HepG2 (cell line): ENCODE data around the gene PROX1. TPM values are rescaled to one million over a fixed set of nuclear protein-coding genes. Genes with fewer than 3 reads are reported as not detected.

ENCODE experiments used
- GATAD2A ChIP-seq: IDR thresholded peaks from 2 replicates; pipeline ENCODE4 v1.6.1; 2016
- HNRNPUL1 ChIP-seq: fragments of 200-400 bp; formaldehyde crosslinking; IDR thresholded peaks from 2 replicates; pipeline ENCODE4 v1.6.1; 2017; ENCODE audit warnings: low read depth, mild to moderate bottlenecking, low read length, moderate library complexity
- MAF1 ChIP-seq: sonication (generic); formaldehyde crosslinking; IDR thresholded peaks from 2 replicates; pipeline ENCODE4 v1.5.0; 2020; ENCODE audit warnings: missing genetic modification reagents, borderline replicate concordance
- MBD4 ChIP-seq: IDR thresholded peaks from 2 replicates; pipeline ENCODE4 v1.6.1; 2012; ENCODE audit warnings: low read length, inconsistent platforms, borderline replicate concordance
- MED1 ChIP-seq: sonication (generic); formaldehyde crosslinking; IDR thresholded peaks from 2 replicates; pipeline ENCODE4 v1.4.0; 2020; ENCODE audit warnings: missing genetic modification reagents
- RXRB ChIP-seq: IDR thresholded peaks from 2 replicates; pipeline ENCODE4 v1.6.1; 2016; ENCODE audit warnings: borderline replicate concordance, missing genetic modification reagents, missing compliant biosample characterization
- SCMH1 ChIP-seq: sonication (generic); formaldehyde crosslinking; IDR thresholded peaks from 2 replicates; pipeline ENCODE4 v1.9.0; 2021; ENCODE audit warnings: missing genetic modification reagents, mild to moderate bottlenecking, borderline replicate concordance
- SP1 ChIP-seq, 2 experiments: fragments of 450-650 bp in 1 of 2; sonication (generic) in 1 of 2; formaldehyde crosslinking in 1 of 2; IDR thresholded peaks; 2 replicates each; pipeline versions ENCODE4 v1.4.0 to v1.6.1; 2016 to 2020; ENCODE audit warnings: missing genetic modification reagents in 1 of 2
- SRSF9 ChIP-seq: fragments of 200-400 bp; formaldehyde crosslinking; IDR thresholded peaks from 2 replicates; pipeline ENCODE4 v1.6.1; 2018; ENCODE audit warnings: borderline replicate concordance, mild to moderate bottlenecking, low read depth, low read length; ENCODE audit not compliant: insufficient read depth, poor library complexity, severe bottlenecking
- TBL1XR1 ChIP-seq: fragments of 150-350 bp; IDR thresholded peaks from 2 replicates; pipeline ENCODE4 v1.6.1; 2014; ENCODE audit warnings: borderline replicate concordance, low read length; ENCODE audit not compliant: partially characterized antibody
- ZBTB7A ChIP-seq: sonication (generic); formaldehyde crosslinking; IDR thresholded peaks from 2 replicates; pipeline ENCODE4 v1.8.0; 2022; ENCODE audit warnings: mild to moderate bottlenecking, missing genetic modification reagents
- ZKSCAN8 ChIP-seq: IDR thresholded peaks from 2 replicates; pipeline ENCODE4 v1.6.1; 2016; ENCODE audit warnings: borderline replicate concordance, missing genetic modification reagents, missing compliant biosample characterization
- ZNF460 ChIP-seq: sonication (generic); formaldehyde crosslinking; IDR thresholded peaks from 2 replicates; pipeline ENCODE4 v1.5.1; 2020; ENCODE audit warnings: missing genetic modification reagents, mild to moderate bottlenecking, borderline replicate concordance
- ZNF644 ChIP-seq: IDR thresholded peaks from 2 replicates; pipeline ENCODE4 v1.6.1; 2016; ENCODE audit warnings: low read depth
- polyA plus RNA-seq, 8 experiments: library from polyadenylated mRNA; depleted of rRNA in 3 of 8; stranded (reverse) in 7 of 8; unstranded in 1 of 8; fragments of >200 nt; fragmentation: Illumina TruSeq in 4 of 8; extraction: Trizol in 4 of 8; gene quantifications; 2 replicates each; pipeline versions ENCODE4 v1.2.1 to v1.2.3, GENCODE V29; 2011 to 2016; ENCODE audit warnings: low read depth in 4 of 8, missing spikeins in 1 of 8, mixed read lengths in 1 of 8; ENCODE audit not compliant: insufficient read depth in 1 of 8
- total RNA-seq, 5 experiments: library from RNA; depleted of rRNA; stranded (reverse); fragments of >200 nt; fragmentation: Illumina TruSeq; extraction: Trizol; gene quantifications; 2 replicates each; pipeline ENCODE4 v1.2.3, GENCODE V29; 2016; ENCODE audit warnings: low read depth in 1 of 5
- TF ChIP-seq, protein P1 (sequence below), 2 experiments: fragments of 450-650 bp in 1 of 2; sonication (generic) in 1 of 2; formaldehyde crosslinking in 1 of 2; IDR thresholded peaks; 2 replicates each; pipeline versions ENCODE4 v1.6.1 to v1.8.0; 2016 to 2022; ENCODE audit warnings: antibody characterized with exemption in 1 of 2, mild to moderate bottlenecking in 1 of 2, missing genetic modification reagents in 1 of 2
- TF ChIP-seq, protein P2 (sequence below): sonication (generic); formaldehyde crosslinking; IDR thresholded peaks from 2 replicates; pipeline ENCODE4 v1.4.0; 2020; ENCODE audit warnings: mild to moderate bottlenecking, missing genetic modification reagents

PROX1 gene
- total and polyA plus RNA-seq, 2 of the 13 experiments (the other 11 are each of a cell fraction or from before 2014, with no cell fraction given), result 12.3 to 30.2 TPM

DNA sequence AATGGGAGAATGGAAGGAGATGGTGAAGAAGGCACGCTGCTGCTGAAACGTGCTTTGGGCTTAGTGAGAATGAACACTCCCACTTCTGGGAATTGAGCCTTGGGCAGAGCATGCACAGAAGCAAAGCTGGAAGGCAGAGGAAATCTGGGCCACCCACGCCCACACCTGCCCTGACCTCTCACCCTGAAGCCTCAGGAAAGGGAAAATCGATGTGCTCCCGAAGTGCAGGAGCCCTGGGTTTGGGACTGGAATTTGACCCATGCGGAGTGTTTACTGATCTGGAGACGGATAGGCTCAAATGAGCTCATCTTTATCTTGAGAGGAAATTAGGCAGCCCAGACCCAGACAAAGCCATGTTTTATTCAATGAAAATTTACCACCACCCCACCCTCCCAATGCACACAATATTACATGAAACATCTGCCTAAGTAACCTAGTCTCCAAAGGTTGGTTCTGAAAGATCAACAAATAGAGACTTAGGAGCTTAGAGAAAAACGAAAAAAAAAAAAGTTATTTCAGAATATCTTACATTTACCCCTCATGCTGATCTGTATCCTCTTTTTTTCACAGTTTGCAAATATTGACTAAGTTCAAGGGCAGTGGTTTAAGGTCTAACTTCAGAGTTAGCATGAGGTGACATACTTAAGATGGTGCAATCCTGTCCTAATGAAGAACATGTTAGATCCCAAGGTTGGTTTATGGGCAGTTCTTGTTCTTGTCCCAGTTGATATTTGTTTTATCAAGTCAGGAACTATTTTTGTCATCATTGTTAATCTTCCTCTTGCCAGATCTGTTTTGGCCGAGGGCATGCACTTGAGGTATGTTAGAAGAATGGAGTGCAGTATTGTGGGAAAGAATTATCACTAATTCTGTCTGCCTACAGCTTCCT lies 63.0 kb downstream of the PROX1 start (continued):
- TF ChIP-seq, protein P1, sequence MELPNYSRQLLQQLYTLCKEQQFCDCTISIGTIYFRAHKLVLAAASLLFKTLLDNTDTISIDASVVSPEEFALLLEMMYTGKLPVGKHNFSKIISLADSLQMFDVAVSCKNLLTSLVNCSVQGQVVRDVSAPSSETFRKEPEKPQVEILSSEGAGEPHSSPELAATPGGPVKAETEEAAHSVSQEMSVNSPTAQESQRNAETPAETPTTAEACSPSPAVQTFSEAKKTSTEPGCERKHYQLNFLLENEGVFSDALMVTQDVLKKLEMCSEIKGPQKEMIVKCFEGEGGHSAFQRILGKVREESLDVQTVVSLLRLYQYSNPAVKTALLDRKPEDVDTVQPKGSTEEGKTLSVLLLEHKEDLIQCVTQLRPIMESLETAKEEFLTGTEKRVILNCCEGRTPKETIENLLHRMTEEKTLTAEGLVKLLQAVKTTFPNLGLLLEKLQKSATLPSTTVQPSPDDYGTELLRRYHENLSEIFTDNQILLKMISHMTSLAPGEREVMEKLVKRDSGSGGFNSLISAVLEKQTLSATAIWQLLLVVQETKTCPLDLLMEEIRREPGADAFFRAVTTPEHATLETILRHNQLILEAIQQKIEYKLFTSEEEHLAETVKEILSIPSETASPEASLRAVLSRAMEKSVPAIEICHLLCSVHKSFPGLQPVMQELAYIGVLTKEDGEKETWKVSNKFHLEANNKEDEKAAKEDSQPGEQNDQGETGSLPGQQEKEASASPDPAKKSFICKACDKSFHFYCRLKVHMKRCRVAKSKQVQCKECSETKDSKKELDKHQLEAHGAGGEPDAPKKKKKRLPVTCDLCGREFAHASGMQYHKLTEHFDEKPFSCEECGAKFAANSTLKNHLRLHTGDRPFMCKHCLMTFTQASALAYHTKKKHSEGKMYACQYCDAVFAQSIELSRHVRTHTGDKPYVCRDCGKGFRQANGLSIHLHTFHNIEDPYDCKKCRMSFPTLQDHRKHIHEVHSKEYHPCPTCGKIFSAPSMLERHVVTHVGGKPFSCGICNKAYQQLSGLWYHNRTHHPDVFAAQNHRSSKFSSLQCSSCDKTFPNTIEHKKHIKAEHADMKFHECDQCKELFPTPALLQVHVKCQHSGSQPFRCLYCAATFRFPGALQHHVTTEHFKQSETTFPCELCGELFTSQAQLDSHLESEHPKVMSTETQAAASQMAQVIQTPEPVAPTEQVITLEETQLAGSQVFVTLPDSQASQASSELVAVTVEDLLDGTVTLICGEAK (IDR thresholded peaks at IDR 0.05), result no peak
- TF ChIP-seq, protein P1 (CRISPR knock-in tag; IDR thresholded peaks at IDR 0.05), result peak; percentile 71
- TF ChIP-seq ZNF460 (CRISPR knock-in tag) (no peak; the same call in 1 of the 2 replicates), RXRB (CRISPR knock-in tag) (peak; percentile 96), TBL1XR1 (peak; percentile 82), ZNF644 (CRISPR knock-in tag) (peak; percentile 86), SCMH1 (CRISPR knock-in tag) (no peak), SP1 (IDR thresholded peaks at IDR 0.05) (no peak), SP1 (CRISPR knock-in tag; IDR thresholded peaks at IDR 0.05) (no peak), HNRNPUL1 (no peak), GATAD2A (CRISPR knock-in tag) (peak; percentile 93), SRSF9 (no peak), MBD4 (peak; percentile 96), MAF1 (CRISPR knock-in tag) (0 out of 2 replicates have a peak, but pooled peaks have one; percentile 38), ZKSCAN8 (CRISPR knock-in tag) (peak; percentile 78; the same call in 1 of the 2 replicates), ZBTB7A (peak; percentile 48; the same call in 1 of the 2 replicates), MED1 (CRISPR knock-in tag) (peak; percentile 98)
- TF ChIP-seq, protein P2, sequence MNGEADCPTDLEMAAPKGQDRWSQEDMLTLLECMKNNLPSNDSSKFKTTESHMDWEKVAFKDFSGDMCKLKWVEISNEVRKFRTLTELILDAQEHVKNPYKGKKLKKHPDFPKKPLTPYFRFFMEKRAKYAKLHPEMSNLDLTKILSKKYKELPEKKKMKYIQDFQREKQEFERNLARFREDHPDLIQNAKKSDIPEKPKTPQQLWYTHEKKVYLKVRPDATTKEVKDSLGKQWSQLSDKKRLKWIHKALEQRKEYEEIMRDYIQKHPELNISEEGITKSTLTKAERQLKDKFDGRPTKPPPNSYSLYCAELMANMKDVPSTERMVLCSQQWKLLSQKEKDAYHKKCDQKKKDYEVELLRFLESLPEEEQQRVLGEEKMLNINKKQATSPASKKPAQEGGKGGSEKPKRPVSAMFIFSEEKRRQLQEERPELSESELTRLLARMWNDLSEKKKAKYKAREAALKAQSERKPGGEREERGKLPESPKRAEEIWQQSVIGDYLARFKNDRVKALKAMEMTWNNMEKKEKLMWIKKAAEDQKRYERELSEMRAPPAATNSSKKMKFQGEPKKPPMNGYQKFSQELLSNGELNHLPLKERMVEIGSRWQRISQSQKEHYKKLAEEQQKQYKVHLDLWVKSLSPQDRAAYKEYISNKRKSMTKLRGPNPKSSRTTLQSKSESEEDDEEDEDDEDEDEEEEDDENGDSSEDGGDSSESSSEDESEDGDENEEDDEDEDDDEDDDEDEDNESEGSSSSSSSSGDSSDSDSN (CRISPR knock-in tag), result peak; percentile 56
